ENCODE results near the gene GZMM. TPM values are rescaled to one million over a fixed set of nuclear protein-coding genes. Genes with fewer than 3 reads are reported as not detected.

GZMM gene
- total RNA-seq, 4 donors from 2014 or later = 0.88 TPM; not detected in 3

- TF ChIP-seq CTCF (IDR thresholded peaks at IDR 0.05; ENCODE audit: low read depth) = no peak
These were observed 16.3 kb downstream of the GZMM start for GRCh38 chr19:560121-560520.

- TF ChIP-seq CTCF (IDR thresholded peaks at IDR 0.05; ENCODE audit: low read depth) = no peak
These were observed 22.6 kb downstream of the GZMM start for GRCh38 chr19:566403-566802.

- no peak for TF ChIP-seq CTCF (IDR thresholded peaks at IDR 0.05; ENCODE audit: low read depth)
These were observed 23.0 kb downstream of the GZMM start for GRCh38 chr19:566844-567243.

- no peak for TF ChIP-seq CTCF (IDR thresholded peaks at IDR 0.05; ENCODE audit: low read depth)
These were observed 23.5 kb downstream of the GZMM start for GRCh38 chr19:567296-567900.

- TF ChIP-seq CTCF (IDR thresholded peaks at IDR 0.05; ENCODE audit: low read depth) = no peak
These were observed 26.4 kb downstream of the GZMM start for GRCh38 chr19:570251-570686.

- no peak for TF ChIP-seq CTCF (IDR thresholded peaks at IDR 0.05; ENCODE audit: low read depth)
These were observed 27.2 kb downstream of the GZMM start for GRCh38 chr19:570937-571565.

GRCh38 chr19:571566-571974, 27.7 kb downstream of the GZMM start:
- TF ChIP-seq CTCF (IDR thresholded peaks at IDR 0.05; ENCODE audit: low read depth) = no peak

Data from subcutaneous adipose tissue (tissue), 4 donors.